HG02623 (cell line): ENCODE measurements around the gene NADSYN1.
"Not testable (repeated sequence)": the region's sequence is repeated elsewhere in the genome, so short reads cannot be mapped to it uniquely, and the experiment has no call there.

Experiments
- ATAC-seq: cut with Tn5 transposase; IDR thresholded peaks from one replicate; pipeline ENCODE4 v1.9.1; 2021; ENCODE audit warnings: moderate library complexity; ENCODE audit not compliant: unreplicated experiment

The NADSYN1 gene

GRCh38 chr11:71453037-71453917 is at the start of gene NADSYN1:
Gene NADSYN1, plus strand, starts transcription at chr11:71453203. Its CDS starts 94 bp downstream, at chr11:71453297.
- peak; percentile 39 for ATAC-seq

GRCh38 chr11:71404209-71404608 is 48.8 kb upstream of the NADSYN1 start:
- no peak for ATAC-seq

- no peak for ATAC-seq
These were observed 46.3 kb upstream of the NADSYN1 start for GRCh38 chr11:71406681-71407080.

GRCh38 chr11:71407356-71407755 is 45.6 kb upstream of the NADSYN1 start:
- no peak for ATAC-seq

GRCh38 chr11:71408826-71409225 is 44.2 kb upstream of the NADSYN1 start:
- ATAC-seq: no peak

- no peak for ATAC-seq
These were observed 42.5 kb upstream of the NADSYN1 start for GRCh38 chr11:71410363-71410966.

- ATAC-seq: no peak
These were observed 38.4 kb upstream of the NADSYN1 start for GRCh38 chr11:71414645-71415044.

GRCh38 chr11:71418643-71419042 is 34.4 kb upstream of the NADSYN1 start:
- ATAC-seq: peak; percentile 80

GRCh38 chr11:71420455-71421241 is 32.4 kb upstream of the NADSYN1 start:
- ATAC-seq: no peak

GRCh38 chr11:71421392-71421950 is 31.5 kb upstream of the NADSYN1 start:
- ATAC-seq: no peak

GRCh38 chr11:71422318-71422717 is 30.7 kb upstream of the NADSYN1 start:
- not testable (repeated sequence) for ATAC-seq

GRCh38 chr11:71423181-71423790 is 29.7 kb upstream of the NADSYN1 start:
- no peak for ATAC-seq

- ATAC-seq: no peak
These were observed 27.6 kb upstream of the NADSYN1 start for GRCh38 chr11:71425409-71425808.

- no peak for ATAC-seq
These were observed 27.1 kb upstream of the NADSYN1 start for GRCh38 chr11:71425860-71426259.

- no peak for ATAC-seq
These were observed 26.6 kb upstream of the NADSYN1 start for GRCh38 chr11:71426413-71426812.

- no peak for ATAC-seq
These were observed 24.1 kb upstream of the NADSYN1 start for GRCh38 chr11:71428861-71429435.

GRCh38 chr11:71429701-71430100 is 23.3 kb upstream of the NADSYN1 start:
- ATAC-seq: no peak

- ATAC-seq: no peak
These were observed 22.8 kb upstream of the NADSYN1 start for GRCh38 chr11:71430166-71430565.

- no peak for ATAC-seq
These were observed 21.7 kb upstream of the NADSYN1 start for GRCh38 chr11:71431271-71431670.
